Kidney epithelial cell (primary cell): ENCODE data around the gene ZNF423. TPM values are rescaled to one million over a fixed set of nuclear protein-coding genes. Genes with fewer than 3 reads are reported as not detected.

ENCODE experiments used
- DNase-seq: peaks from one replicate; pipeline ENCODE4 v3.0.0-alpha.2; 2010; ENCODE audit warnings: low read depth
- H3K27me3 ChIP-seq: 2 replicates; pipeline ENCODE4 v1.6.0; 2011; ENCODE audit warnings: low read length; ENCODE audit not compliant: control insufficient read depth, insufficient read depth
- H3K36me3 ChIP-seq: 2 replicates; pipeline ENCODE4 v1.5.1; 2011; ENCODE audit warnings: low read length; ENCODE audit not compliant: control insufficient read depth, insufficient read depth
- H3K4me3 ChIP-seq: 2 replicates; pipeline ENCODE4 v1.5.1; 2011; ENCODE audit warnings: low read depth, mild to moderate bottlenecking, control low read depth, low read length
- CTCF ChIP-seq: IDR thresholded peaks from 2 replicates; pipeline ENCODE4 v1.5.1; 2011; ENCODE audit warnings: mild to moderate bottlenecking, moderate library complexity, low read length, control low read depth, inconsistent platforms; ENCODE audit not compliant: insufficient read depth, poor library complexity, severe bottlenecking
- total RNA-seq: library from RNA; depleted of rRNA; stranded (reverse); fragments of >200 nt; gene quantifications from 2 replicates; pipeline ENCODE4 v1.2.3, GENCODE V29; 2015

Gene ZNF423
- total RNA-seq, 1 donor from 2014 or later, result 3.6 TPM

GRCh38 chr16:49485663-49486062 lies 370.2 kb downstream of the ZNF423 start:
- Histone ChIP-seq H3K27me3 (peaks cover 13% of the 10 kb centered on the region), H3K36me3 (no peaks in the 10 kb centered on the region), H3K4me3 (no peak overlapping the region)
- DNase-seq, result no peak
- no peak for TF ChIP-seq CTCF

- Histone ChIP-seq H3K4me3 (no peak overlapping the region), H3K36me3 (no peaks in the 10 kb centered on the region), H3K27me3 (peaks cover 13% of the 10 kb centered on the region)
- TF ChIP-seq CTCF, result no peak
- DNase-seq, result no peak
These were observed 371.0 kb downstream of the ZNF423 start for GRCh38 chr16:49484936-49485335.

DNA sequence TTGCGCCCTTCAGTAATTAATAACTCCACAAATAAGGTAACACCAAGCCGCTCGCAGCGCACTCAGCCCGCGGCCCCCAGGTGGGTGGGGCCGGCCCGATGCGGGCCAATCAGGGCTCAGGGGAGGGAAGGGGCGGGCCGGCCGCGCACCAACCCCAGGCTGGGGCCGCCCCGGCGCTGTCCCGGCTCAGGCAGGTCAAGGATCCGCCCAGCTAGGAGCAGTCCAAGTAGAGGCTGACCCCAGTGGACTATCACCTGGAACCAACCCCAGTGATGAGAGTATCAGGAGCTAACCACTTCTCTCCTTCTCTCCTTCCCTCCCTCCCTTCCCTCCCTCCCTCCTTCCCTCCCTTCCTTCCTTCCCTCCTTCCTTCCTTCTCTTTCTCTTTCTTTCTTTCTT lies 371.5 kb downstream of the ZNF423 start:
- Histone ChIP-seq H3K27me3 (peaks cover 13% of the 10 kb centered on the region), H3K4me3 (no peak overlapping the region), H3K36me3 (no peaks in the 10 kb centered on the region)
- DNase-seq, result no peak
- no peak for TF ChIP-seq CTCF

DNA sequence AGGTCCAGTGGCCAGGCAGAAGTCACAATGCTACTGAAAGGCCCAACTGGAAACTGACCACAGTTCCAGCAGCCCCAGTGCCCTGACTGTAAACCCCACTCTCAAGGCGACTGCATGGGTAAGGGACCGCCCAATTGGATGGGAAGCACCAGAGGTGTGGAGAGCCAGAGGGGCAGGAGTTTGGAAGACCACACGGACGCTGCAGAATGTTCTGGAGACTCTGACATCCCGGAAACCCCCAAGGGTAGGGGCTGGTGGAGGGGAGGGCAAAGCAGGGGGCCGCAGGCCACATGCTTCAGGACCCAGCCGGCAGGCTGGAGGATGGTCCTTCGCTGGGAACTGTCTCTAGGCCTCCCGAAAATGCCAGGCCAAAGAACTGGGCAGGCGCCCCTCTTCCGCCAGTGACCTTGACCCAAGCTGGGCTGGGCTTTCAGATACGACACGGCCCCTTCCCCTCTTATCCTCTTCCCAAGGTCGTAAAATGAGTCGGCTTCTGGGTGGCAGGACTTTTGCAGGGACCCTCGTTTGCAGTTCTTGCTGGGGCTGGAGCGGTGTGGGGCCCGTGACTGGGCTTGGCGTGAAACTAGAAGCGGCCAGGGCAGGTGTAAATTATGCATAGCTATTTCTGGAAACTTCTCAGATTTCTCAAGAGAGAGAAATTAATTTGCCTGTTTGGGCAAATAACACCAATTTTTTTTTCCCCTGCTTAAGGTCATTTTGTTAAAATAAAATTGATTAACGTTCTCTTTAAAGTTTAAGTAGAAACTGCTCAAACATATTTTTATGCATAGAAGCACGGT lies 372.1 kb downstream of the ZNF423 start:
- Histone ChIP-seq H3K36me3 (no peaks in the 10 kb centered on the region), H3K27me3 (peaks cover 13% of the 10 kb centered on the region), H3K4me3 (no peak overlapping the region)
- TF ChIP-seq CTCF, result no peak
- no peak for DNase-seq

DNA sequence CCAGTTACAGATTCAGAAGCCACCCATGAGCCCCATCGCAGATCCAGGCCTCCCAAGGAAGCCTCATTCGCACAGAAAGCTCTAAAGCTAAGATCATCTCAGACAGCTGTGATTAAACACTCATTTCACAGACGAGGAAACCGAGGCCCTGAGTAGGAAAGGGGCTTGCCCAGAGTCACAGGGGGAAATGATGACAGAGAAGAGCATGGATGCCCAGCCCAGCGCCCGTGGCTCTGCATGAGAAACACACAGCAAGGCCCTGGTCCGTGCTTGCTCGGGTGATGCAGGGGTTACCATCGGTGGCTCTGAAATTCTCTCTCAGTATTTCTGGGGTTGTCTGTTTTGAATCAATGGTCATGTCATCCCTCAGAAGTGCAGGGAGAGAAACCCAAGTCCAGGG lies 372.7 kb downstream of the ZNF423 start:
- TF ChIP-seq CTCF, result no peak
- DNase-seq, result no peak
- peaks cover 9% of the 10 kb centered on the region for H3K27me3 ChIP-seq

GRCh38 chr16:49482690-49483089 lies 373.2 kb downstream of the ZNF423 start:
- Histone ChIP-seq H3K36me3 (no peaks in the 10 kb centered on the region), H3K4me3 (no peak overlapping the region), H3K27me3 (peaks cover 8% of the 10 kb centered on the region)
- no peak for TF ChIP-seq CTCF
- DNase-seq, result no peak

More for the DNA sequence above, 372.7 kb downstream of the ZNF423 start:
- no peak overlapping the region for H3K4me3 ChIP-seq
- no peaks in the 10 kb centered on the region for H3K36me3 ChIP-seq
